SK-N-SH treated with all-trans-retinoic acid at 6 μM for 48 hours (cell line): Measurements from ENCODE around the gene OXSR1.

ENCODE experiments used
- ATAC-seq: fragments of 200-7000 bp; cut with Tn5 transposase; 3 replicates; pipeline ENCODE4 v1.9.1; 2020; ENCODE audit warnings: mild to moderate bottlenecking, moderate library complexity
- ARNTL ChIP-seq: fragments of 450-650 bp; formaldehyde crosslinking; IDR thresholded peaks from 2 replicates; pipeline ENCODE4 v1.5.0; 2020; ENCODE audit warnings: low read depth, mild to moderate bottlenecking, moderate library complexity, borderline replicate concordance
- BACH2 ChIP-seq: fragments of 250-450 bp; sonication (Bioruptor Pico); IDR thresholded peaks from 2 replicates; pipeline ENCODE4 v1.9.0; 2021; ENCODE audit warnings: mild to moderate bottlenecking, borderline replicate concordance
- CSDC2 ChIP-seq: fragments of 250-450 bp; sonication (Bioruptor Pico); IDR thresholded peaks from 2 replicates; pipeline ENCODE4 v1.5.0; 2020; ENCODE audit warnings: mild to moderate bottlenecking, moderate library complexity
- ESRRG ChIP-seq: fragments of 250-450 bp; sonication (Bioruptor Pico); IDR thresholded peaks from 2 replicates; pipeline ENCODE4 v1.6.1; 2021; ENCODE audit warnings: mild to moderate bottlenecking
- GLIS3 ChIP-seq: fragments of 250-450 bp; sonication (Bioruptor Pico); IDR thresholded peaks from 2 replicates; pipeline ENCODE4 v1.5.0; 2020; ENCODE audit warnings: mild to moderate bottlenecking, moderate library complexity
- ISL1 ChIP-seq: fragments of 250-450 bp; sonication (Bioruptor Pico); IDR thresholded peaks from 2 replicates; pipeline ENCODE4 v2.1.2; 2022; ENCODE audit warnings: mild to moderate bottlenecking, moderate library complexity
- OSR1 ChIP-seq: fragments of 250-450 bp; sonication (Bioruptor Pico); IDR thresholded peaks from 2 replicates; pipeline ENCODE4 v1.8.0; 2022; ENCODE audit warnings: moderate library complexity, mild to moderate bottlenecking, inconsistent platforms
- PPARA ChIP-seq: fragments of 250-450 bp; sonication (Bioruptor Pico); IDR thresholded peaks from 2 replicates; pipeline ENCODE4 v1.5.0; 2020; ENCODE audit warnings: mild to moderate bottlenecking, borderline replicate concordance
- RARB ChIP-seq: fragments of 250-450 bp; sonication (Bioruptor Pico); IDR thresholded peaks from 2 replicates; pipeline ENCODE4 v1.8.0; 2021; ENCODE audit warnings: mild to moderate bottlenecking, moderate library complexity
- TCF4 ChIP-seq: fragments of 250-450 bp; sonication (Bioruptor Pico); IDR thresholded peaks from 2 replicates; pipeline ENCODE4 v1.8.0; 2021; ENCODE audit warnings: mild to moderate bottlenecking, moderate library complexity, borderline replicate concordance
- TOX ChIP-seq: fragments of 250-450 bp; sonication (Bioruptor Pico); IDR thresholded peaks from 2 replicates; pipeline ENCODE4 v1.8.0; 2021; ENCODE audit warnings: mild to moderate bottlenecking, moderate library complexity, borderline replicate concordance
- ZC3H10 ChIP-seq: fragments of 250-450 bp; sonication (Bioruptor Pico); IDR thresholded peaks from 2 replicates; pipeline ENCODE4 v1.5.1; 2021; ENCODE audit warnings: mild to moderate bottlenecking, moderate library complexity
- ZFP3 ChIP-seq: fragments of 250-450 bp; sonication (Bioruptor Pico); IDR thresholded peaks from 2 replicates; pipeline ENCODE4 v1.5.0; 2020; ENCODE audit warnings: mild to moderate bottlenecking, moderate library complexity
- ZFP30 ChIP-seq: fragments of 450-650 bp; formaldehyde crosslinking; IDR thresholded peaks from 2 replicates; pipeline ENCODE4 v1.5.0; 2022; ENCODE audit warnings: mild to moderate bottlenecking, moderate library complexity
- ZNF70 ChIP-seq: fragments of 450-650 bp; formaldehyde crosslinking; IDR thresholded peaks from 2 replicates; pipeline ENCODE4 v1.5.0; 2020; ENCODE audit warnings: mild to moderate bottlenecking, moderate library complexity
- ZNF8 ChIP-seq: fragments of 450-650 bp; formaldehyde crosslinking; IDR thresholded peaks from 2 replicates; pipeline ENCODE4 v1.5.0; 2020; ENCODE audit warnings: mild to moderate bottlenecking, moderate library complexity
- TF ChIP-seq, protein P1 (sequence below): fragments of 250-450 bp; sonication (Bioruptor Pico); IDR thresholded peaks from 2 replicates; pipeline ENCODE4 v1.5.1; 2021; ENCODE audit warnings: mild to moderate bottlenecking, moderate library complexity
- TF ChIP-seq, protein P2 (sequence below): fragments of 250-450 bp; sonication (Bioruptor Pico); IDR thresholded peaks from 2 replicates; pipeline ENCODE4 v1.5.0; 2020; ENCODE audit warnings: mild to moderate bottlenecking, moderate library complexity
- TF ChIP-seq, protein P3 (sequence below): fragments of 250-450 bp; sonication (Bioruptor Pico); IDR thresholded peaks from 2 replicates; pipeline ENCODE4 v1.5.1; 2020; ENCODE audit warnings: low read depth, mild to moderate bottlenecking, moderate library complexity
- TF ChIP-seq, protein P4 (sequence below): fragments of 250-450 bp; sonication (Bioruptor Pico); IDR thresholded peaks from 2 replicates; pipeline ENCODE4 v1.8.0; 2020; ENCODE audit warnings: mild to moderate bottlenecking, moderate library complexity, borderline replicate concordance
- TF ChIP-seq, protein P5 (sequence below): fragments of 250-450 bp; sonication (Bioruptor Pico); IDR thresholded peaks from 2 replicates; pipeline ENCODE4 v1.8.0; 2021; ENCODE audit warnings: low read depth, mild to moderate bottlenecking, moderate library complexity, borderline replicate concordance

Gene OXSR1

DNA sequence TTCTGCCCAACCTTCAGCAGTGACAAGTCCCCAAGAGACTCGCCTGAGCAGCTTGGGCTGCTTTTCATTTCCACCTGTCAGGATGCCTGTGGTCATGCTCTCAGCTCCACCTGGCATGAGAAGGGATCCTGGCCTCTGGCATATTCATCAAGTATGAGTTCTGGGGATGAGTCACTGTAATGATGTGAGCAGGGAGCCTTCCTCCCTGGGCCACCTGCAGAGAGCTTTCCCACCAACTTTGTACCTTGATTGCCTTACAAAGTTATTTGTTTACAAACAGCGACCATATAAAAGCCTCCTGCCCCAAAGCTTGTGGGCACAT lies 23.4 kb upstream of the OXSR1 start:
- TF ChIP-seq ESRRG (no peak), ZFP3 (no peak), TOX (CRISPR knock-in tag) (no peak), RARB (CRISPR knock-in tag) (no peak), ARNTL (no peak), ZFP30 (CRISPR knock-in tag) (no peak), GLIS3 (CRISPR knock-in tag) (no peak), OSR1 (no peak), ISL1 (CRISPR knock-in tag) (no peak), CSDC2 (CRISPR knock-in tag) (no peak), ZNF8 (no peak), TCF4 (CRISPR knock-in tag) (no peak), ZNF70 (CRISPR knock-in tag) (no peak), ZC3H10 (CRISPR knock-in tag) (no peak), BACH2 (CRISPR knock-in tag) (no peak), PPARA (CRISPR knock-in tag) (no peak)
- TF ChIP-seq, protein P1, sequence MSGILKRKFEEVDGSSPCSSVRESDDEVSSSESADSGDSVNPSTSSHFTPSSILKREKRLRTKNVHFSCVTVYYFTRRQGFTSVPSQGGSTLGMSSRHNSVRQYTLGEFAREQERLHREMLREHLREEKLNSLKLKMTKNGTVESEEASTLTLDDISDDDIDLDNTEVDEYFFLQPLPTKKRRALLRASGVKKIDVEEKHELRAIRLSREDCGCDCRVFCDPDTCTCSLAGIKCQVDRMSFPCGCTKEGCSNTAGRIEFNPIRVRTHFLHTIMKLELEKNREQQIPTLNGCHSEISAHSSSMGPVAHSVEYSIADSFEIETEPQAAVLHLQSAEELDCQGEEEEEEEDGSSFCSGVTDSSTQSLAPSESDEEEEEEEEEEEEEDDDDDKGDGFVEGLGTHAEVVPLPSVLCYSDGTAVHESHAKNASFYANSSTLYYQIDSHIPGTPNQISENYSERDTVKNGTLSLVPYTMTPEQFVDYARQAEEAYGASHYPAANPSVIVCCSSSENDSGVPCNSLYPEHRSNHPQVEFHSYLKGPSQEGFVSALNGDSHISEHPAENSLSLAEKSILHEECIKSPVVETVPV (CRISPR knock-in tag) = no peak
- TF ChIP-seq, protein P2, sequence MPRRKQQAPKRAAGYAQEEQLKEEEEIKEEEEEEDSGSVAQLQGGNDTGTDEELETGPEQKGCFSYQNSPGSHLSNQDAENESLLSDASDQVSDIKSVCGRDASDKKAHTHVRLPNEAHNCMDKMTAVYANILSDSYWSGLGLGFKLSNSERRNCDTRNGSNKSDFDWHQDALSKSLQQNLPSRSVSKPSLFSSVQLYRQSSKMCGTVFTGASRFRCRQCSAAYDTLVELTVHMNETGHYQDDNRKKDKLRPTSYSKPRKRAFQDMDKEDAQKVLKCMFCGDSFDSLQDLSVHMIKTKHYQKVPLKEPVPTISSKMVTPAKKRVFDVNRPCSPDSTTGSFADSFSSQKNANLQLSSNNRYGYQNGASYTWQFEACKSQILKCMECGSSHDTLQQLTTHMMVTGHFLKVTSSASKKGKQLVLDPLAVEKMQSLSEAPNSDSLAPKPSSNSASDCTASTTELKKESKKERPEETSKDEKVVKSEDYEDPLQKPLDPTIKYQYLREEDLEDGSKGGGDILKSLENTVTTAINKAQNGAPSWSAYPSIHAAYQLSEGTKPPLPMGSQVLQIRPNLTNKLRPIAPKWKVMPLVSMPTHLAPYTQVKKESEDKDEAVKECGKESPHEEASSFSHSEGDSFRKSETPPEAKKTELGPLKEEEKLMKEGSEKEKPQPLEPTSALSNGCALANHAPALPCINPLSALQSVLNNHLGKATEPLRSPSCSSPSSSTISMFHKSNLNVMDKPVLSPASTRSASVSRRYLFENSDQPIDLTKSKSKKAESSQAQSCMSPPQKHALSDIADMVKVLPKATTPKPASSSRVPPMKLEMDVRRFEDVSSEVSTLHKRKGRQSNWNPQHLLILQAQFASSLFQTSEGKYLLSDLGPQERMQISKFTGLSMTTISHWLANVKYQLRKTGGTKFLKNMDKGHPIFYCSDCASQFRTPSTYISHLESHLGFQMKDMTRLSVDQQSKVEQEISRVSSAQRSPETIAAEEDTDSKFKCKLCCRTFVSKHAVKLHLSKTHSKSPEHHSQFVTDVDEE (CRISPR knock-in tag) = no peak
- TF ChIP-seq, protein P3, sequence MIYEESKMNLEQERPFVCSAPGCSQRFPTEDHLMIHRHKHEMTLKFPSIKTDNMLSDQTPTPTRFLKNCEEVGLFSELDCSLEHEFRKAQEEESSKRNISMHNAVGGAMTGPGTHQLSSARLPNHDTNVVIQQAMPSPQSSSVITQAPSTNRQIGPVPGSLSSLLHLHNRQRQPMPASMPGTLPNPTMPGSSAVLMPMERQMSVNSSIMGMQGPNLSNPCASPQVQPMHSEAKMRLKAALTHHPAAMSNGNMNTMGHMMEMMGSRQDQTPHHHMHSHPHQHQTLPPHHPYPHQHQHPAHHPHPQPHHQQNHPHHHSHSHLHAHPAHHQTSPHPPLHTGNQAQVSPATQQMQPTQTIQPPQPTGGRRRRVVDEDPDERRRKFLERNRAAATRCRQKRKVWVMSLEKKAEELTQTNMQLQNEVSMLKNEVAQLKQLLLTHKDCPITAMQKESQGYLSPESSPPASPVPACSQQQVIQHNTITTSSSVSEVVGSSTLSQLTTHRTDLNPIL (CRISPR knock-in tag) = no peak
- TF ChIP-seq, protein P4, sequence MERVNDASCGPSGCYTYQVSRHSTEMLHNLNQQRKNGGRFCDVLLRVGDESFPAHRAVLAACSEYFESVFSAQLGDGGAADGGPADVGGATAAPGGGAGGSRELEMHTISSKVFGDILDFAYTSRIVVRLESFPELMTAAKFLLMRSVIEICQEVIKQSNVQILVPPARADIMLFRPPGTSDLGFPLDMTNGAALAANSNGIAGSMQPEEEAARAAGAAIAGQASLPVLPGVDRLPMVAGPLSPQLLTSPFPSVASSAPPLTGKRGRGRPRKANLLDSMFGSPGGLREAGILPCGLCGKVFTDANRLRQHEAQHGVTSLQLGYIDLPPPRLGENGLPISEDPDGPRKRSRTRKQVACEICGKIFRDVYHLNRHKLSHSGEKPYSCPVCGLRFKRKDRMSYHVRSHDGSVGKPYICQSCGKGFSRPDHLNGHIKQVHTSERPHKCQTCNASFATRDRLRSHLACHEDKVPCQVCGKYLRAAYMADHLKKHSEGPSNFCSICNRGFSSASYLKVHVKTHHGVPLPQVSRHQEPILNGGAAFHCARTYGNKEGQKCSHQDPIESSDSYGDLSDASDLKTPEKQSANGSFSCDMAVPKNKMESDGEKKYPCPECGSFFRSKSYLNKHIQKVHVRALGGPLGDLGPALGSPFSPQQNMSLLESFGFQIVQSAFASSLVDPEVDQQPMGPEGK = no peak
- TF ChIP-seq, all 23 proteins: peak for 0
- ATAC-seq = no peak

DNA sequence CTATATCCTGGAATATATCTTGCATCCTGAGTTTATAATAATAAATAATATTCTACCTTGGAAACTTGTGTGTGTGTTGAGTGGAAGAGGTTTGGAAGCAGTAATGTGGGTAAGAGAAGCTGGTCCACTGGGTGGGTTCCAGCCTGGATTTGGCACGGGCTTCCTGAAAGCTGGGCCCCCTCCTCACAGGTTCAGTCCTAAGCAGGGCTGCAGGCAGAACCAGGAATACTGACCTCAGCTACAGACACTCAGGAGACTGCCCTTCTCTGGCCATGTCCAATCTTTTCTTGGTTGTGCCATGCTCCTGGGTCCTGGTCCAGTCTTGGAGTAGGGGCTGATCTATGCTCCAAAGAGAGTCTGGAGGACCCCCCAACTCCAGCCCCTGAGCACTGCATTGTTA lies 22.4 kb upstream of the OXSR1 start:
- no peak for ATAC-seq
- TF ChIP-seq RARB (CRISPR knock-in tag) (no peak), GLIS3 (CRISPR knock-in tag) (no peak), ZFP30 (CRISPR knock-in tag) (no peak)

DNA sequence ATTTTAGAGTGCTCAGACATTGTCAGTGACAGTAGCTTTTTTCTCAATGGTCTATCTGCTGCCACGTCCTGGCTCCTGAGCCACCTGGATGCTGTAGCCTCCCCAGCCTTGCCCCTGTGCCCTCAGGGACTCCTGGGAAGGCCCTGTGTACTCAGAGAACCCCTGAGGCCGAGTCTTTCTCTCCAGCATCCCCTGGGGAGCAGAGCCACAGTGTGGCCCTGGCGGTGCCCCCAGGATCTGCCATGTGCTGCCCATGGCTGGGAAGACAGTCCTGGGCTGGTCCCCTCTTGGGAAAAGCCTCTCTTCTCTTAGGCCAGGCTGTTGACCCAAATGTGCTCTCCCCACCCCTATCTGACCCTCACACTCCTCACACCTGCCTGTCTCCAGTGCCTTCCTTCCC lies 21.8 kb upstream of the OXSR1 start:
- ATAC-seq = no peak
- TF ChIP-seq, protein P5, sequence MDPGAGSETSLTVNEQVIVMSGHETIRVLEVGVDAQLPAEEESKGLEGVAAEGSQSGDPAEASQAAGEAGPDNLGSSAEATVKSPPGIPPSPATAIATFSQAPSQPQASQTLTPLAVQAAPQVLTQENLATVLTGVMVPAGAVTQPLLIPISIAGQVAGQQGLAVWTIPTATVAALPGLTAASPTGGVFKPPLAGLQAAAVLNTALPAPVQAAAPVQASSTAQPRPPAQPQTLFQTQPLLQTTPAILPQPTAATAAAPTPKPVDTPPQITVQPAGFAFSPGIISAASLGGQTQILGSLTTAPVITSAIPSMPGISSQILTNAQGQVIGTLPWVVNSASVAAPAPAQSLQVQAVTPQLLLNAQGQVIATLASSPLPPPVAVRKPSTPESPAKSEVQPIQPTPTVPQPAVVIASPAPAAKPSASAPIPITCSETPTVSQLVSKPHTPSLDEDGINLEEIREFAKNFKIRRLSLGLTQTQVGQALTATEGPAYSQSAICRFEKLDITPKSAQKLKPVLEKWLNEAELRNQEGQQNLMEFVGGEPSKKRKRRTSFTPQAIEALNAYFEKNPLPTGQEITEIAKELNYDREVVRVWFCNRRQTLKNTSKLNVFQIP (CRISPR knock-in tag) = no peak
- TF ChIP-seq, protein P4 = no peak
- no peak for TF ChIP-seq ARNTL
- no peak for TF ChIP-seq ZC3H10 (CRISPR knock-in tag)
- TF ChIP-seq CSDC2 (CRISPR knock-in tag) = no peak
